HG03039 (cell line): ENCODE measurements around the gene THADA.

Source experiments
- ATAC-seq: cut with Tn5 transposase; IDR thresholded peaks from one replicate; pipeline ENCODE4 v1.9.1; 2021; ENCODE audit warnings: mild to moderate bottlenecking, moderate library complexity; ENCODE audit not compliant: unreplicated experiment

Gene THADA

DNA sequence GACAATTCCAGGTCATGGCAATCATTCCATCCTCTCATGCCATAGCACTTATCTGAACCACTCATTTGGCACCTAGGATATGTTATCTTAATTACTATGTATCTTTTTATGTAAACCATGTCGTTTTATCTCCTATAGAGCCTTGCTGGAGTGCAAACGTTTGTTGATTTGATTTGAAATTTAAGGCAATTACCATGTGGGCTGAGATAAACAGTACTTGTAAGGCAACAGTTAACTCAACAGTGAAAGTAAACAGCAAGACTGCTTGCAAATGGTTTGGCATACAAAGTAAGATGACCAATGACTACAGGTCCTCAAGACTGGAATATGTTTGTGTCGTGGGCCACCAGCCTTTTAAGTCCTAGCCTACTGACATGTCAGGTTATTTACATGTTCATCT, 235.7 kb downstream of the THADA start:
- ATAC-seq: no peak

GRCh38 chr2:43358410-43359201, 237.2 kb downstream of the THADA start:
- ATAC-seq: no peak

DNA sequence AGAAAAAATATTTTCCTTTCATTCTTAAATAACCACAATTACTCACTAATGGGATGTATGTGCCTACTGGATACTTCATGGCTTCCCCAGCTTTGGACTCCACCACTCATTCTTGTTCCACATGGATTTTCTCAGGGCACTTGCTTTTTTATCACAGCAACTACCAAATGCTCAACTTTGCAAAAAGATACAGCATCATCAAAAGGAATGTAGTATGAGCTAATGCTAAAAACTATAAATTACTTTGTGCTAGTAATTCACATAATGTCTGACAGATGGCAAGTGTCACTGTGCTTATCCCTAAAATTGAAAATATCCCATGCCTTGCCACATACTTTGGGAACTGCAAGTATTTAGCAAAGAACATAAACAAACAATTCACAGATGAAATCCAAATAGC, 239.1 kb downstream of the THADA start:
- no peak for ATAC-seq

DNA sequence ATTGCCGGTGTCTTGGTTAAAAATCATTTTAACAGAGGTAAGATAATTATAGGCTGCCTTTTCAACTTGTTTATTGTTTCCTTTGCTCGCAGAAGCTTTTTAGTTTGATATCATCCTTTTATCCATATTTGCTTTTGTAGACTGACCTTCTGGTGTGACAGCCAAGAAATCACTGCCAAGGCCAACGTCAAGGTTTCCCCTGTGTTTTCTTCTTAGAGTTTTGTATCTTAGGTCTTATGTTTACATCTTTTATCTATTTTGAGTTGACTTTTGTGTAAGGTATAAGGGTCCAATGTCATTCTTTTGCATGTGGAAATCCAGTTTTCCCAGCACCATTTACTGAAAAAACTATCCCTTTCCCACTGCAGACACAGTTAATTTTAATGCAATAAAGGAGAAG, 240.4 kb downstream of the THADA start:
- ATAC-seq: no peak

GRCh38 chr2:43349904-43350303, 245.9 kb downstream of the THADA start:
- no peak for ATAC-seq

- no peak for ATAC-seq
Observed at GRCh38 chr2:43348908-43349661, 246.8 kb downstream of the THADA start.

- ATAC-seq: no peak
Observed at GRCh38 chr2:43347746-43348145, 248.1 kb downstream of the THADA start.

DNA sequence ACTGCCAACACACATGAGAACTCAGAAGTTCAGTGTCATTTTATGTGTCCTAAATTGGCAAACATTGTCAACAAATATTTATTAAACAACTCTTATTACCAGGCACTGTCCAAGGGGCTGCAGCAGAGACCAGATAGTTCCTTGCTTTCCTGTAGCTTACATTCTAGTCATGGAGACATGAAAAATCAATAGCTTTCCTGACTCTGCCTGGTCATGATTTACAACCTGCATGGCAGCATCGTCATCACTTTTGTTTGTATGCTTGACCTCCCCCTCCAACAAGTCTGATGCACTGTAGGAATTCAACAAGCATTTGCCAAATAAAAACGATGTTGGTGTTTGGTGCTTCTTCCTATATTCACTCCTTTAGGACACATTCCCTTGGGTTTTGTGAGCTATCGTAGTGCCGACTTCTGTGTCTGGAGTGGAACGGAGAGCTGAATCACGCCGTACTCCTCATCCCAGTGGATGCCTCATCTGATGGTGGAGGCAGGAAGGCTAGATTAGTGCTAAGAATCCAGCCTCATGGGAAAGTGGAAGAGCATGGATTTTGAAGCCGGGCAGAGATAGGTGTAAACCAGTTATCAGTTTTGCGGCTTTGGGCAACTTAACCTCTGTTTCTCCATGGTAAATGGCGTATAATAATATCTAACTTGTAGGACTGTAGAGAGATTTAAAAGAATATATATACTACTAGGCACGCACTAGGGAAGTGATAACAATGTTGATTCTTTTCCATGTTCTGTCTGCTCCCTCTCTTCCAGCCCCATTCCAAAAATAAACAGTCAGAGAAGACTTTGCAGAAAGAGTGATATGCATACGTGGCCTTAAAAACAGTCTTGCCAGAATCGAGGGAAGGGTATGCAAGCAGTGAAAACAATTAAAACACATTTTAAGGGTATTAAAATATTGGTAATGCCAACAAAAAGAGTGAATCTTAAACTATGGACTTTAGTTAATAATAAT, 249.0 kb downstream of the THADA start:
- no peak for ATAC-seq

DNA sequence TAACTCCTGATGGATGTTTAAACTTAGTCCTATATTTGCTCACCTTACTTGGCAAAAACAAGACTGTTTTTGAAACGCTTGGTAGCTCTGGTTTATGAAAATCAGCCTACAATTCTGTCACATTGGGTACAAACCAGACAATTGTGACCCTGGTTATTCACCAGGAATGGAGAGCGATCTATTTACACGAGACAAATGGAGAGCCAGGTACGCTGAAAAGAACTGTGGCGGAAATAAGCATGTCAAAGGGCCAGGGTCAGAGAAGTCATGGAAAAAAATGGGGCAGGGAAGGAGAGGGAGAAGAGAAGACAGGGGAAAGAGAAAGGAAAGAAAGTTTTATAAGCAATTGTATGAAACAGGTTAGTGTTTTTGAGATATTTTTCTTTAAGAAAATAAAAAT, 250.0 kb downstream of the THADA start:
- no peak for ATAC-seq

- ATAC-seq: no peak
Observed at GRCh38 chr2:43345391-43345813, 250.4 kb downstream of the THADA start.

- ATAC-seq: no peak
Observed at GRCh38 chr2:43344868-43345373, 250.9 kb downstream of the THADA start.

- no peak for ATAC-seq
Observed at GRCh38 chr2:43343573-43344304, 252.1 kb downstream of the THADA start.

DNA sequence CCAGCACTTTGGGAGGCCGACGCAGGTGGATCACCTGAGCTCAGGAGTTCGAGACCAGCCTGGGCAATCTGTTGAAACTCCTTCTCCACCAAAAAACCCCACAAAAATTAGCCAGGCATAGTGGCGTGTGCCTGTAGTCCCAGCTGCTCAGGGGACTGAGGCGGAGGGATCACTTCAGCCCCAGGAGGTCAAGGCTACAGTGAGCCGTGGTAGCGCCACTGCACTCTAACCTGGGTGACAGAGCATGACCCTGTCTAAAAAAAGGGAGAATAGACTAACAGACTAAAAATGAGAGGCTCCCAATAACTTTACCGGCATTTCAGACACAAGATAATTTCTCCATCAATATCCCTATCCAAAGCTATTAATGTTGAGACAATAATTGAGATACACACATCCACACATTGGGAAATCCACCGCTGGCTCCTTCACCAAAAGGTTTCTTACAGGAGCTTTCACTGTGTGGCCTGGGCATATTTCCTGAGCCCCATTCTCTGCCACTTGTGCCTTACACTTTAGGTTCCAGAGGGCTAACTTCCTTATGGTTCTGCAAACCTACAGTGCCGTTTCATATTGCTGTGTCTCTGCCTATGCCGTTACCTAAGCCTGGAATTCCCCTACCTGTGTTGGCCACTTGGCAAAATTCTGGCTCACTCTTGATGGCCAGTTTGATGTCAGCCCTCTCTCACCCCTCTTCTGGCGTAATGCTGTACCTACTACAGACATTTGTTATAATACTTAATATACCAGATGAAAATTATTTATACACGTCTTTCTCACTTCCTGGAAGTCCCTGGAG, 253.7 kb downstream of the THADA start:
- no peak for ATAC-seq

DNA sequence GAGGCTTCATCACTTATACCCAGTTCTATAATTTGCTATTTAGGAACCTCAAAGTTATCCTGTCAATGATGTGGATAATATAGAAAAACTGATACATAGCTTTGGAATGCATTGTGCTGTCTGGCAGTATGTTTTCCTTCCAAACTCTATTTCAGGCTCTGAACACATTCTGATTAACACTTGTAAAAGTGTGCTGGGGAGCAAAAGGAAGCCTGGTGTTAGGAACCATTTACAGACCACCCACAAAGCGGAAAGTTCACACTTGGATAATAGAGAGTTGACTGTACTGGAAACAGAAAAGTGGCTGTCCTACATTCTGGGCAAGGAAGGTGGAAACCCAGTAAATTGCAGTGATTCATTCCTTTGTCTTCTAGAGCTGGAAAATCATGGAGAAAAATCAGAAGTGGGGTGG, 254.9 kb downstream of the THADA start:
- ATAC-seq: no peak

- no peak for ATAC-seq
Observed at GRCh38 chr2:43340066-43340465, 255.8 kb downstream of the THADA start.

- ATAC-seq: no peak
Observed at GRCh38 chr2:43333656-43334144, 262.1 kb downstream of the THADA start.

GRCh38 chr2:43333101-43333655, 262.7 kb downstream of the THADA start:
- ATAC-seq: no peak

GRCh38 chr2:43332653-43333052, 263.2 kb downstream of the THADA start:
- no peak for ATAC-seq

DNA sequence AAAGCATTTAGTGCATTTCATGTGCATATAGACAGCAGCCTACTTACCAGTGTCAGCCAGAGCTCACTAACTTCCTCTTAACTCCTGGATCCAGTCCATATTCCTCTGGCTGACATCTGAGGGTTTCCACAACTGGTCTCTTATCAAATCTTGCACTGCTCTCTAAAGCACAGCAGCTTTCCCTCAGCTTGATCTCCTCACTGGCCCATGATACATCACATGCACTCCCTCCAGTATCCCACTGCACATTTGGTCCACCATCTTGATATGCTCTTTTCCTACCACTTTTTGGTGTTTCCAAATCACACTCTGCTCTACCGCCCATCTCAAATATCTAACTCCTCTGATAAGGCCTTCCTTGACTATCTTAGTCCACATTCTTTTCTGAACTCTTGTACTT, 264.4 kb downstream of the THADA start:
- no peak for ATAC-seq
